Measurements from ENCODE around the gene C1QTNF6.

DNA sequence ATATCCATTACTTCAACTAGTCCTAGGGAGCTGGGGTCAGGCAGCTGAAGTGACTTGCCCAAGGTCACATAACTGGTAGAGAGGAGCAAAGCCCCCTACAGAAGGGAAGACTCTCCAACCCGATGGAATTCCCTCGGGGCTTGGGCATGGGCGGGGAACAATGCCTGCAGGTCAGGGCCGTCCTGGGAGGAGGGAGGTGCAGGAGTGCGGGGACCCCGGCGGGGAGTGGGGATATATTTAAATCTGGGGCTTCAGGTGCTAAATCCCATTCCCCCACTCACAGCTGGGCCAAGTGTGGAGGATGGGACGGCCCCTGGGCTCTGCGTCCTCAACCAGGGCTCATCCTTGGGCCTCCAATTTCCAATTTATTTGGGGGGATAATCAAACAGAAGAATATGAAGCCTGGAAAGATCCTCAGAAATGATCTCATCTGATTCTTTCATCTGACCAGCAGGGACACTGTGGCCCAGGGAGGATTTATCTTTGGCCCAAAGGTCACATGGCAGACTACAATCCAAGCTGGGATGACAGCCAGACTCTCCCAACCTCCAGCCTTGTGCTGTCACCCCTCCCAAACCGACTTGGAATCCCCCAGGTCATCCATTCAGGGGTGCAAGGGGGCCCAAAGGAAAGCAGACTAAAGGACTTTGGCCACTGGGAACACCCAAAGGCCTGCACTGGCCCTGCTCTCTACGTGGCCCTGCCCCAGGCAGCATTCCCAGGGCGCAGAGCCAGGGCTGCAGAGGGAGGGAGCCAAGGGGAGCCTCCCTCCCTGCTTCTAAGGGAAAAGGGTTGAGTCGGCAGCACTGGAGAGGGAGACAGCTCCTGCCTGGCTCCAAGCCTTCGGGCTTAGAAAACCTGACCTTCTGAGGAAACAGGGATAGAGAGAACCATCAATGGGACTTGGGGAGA, 8.7 kb upstream of the C1QTNF6 start:
- TF ChIP-seq POLR2A (IDR thresholded peaks at IDR 0.05; ENCODE audit: low read depth) (no peak), EP300 (IDR thresholded peaks at IDR 0.05) (no peak), POLR2AphosphoS5 (IDR thresholded peaks at IDR 0.05) (peak; percentile 63 to 79)
- TF ChIP-seq, protein P1, sequence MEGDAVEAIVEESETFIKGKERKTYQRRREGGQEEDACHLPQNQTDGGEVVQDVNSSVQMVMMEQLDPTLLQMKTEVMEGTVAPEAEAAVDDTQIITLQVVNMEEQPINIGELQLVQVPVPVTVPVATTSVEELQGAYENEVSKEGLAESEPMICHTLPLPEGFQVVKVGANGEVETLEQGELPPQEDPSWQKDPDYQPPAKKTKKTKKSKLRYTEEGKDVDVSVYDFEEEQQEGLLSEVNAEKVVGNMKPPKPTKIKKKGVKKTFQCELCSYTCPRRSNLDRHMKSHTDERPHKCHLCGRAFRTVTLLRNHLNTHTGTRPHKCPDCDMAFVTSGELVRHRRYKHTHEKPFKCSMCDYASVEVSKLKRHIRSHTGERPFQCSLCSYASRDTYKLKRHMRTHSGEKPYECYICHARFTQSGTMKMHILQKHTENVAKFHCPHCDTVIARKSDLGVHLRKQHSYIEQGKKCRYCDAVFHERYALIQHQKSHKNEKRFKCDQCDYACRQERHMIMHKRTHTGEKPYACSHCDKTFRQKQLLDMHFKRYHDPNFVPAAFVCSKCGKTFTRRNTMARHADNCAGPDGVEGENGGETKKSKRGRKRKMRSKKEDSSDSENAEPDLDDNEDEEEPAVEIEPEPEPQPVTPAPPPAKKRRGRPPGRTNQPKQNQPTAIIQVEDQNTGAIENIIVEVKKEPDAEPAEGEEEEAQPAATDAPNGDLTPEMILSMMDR (IDR thresholded peaks at IDR 0.05) = peak in 2 of 3 experiments; percentile 11 to 36
